OCI-LY1 (cell line): ENCODE measurements around the gene PPP1R7.

Experiments used
- H2AFZ ChIP-seq: fragments of 200-600 bp; sonication (generic), shearing (Covaris generic); 2 replicates; pipeline ENCODE4 v1.6.0; 2014; ENCODE audit warnings: antibody characterized with exemption, mild to moderate bottlenecking, low read length
- H3F3A ChIP-seq: fragments of 200-600 bp; sonication (generic), shearing (Covaris generic); 2 replicates; pipeline ENCODE4 v1.6.0; 2014; ENCODE audit warnings: mild to moderate bottlenecking, antibody characterized with exemption, low read length, moderate library complexity; ENCODE audit not compliant: insufficient read depth
- H3K27ac ChIP-seq: fragments of 200-600 bp; sonication (generic); 2 replicates; pipeline ENCODE4 v1.5.1; 2014; ENCODE audit warnings: low read length, mixed run types, mild to moderate bottlenecking, low read depth; ENCODE audit not compliant: poor library complexity, severe bottlenecking
- H3K27me3 ChIP-seq: fragments of 200-600 bp; sonication (generic); 2 replicates; pipeline ENCODE4 v1.6.0; 2014; ENCODE audit warnings: antibody characterized with exemption, mild to moderate bottlenecking, low read length, moderate library complexity; ENCODE audit not compliant: insufficient read depth
- H3K36me3 ChIP-seq: fragments of 200-600 bp; sonication (generic); 2 replicates; pipeline ENCODE4 v1.6.1; 2014; ENCODE audit warnings: mild to moderate bottlenecking, antibody characterized with exemption, low read length, moderate library complexity, mixed read lengths; ENCODE audit not compliant: insufficient read depth
- H3K4me1 ChIP-seq: fragments of 200-600 bp; sonication (generic); 2 replicates; pipeline ENCODE4 v1.5.1; 2014; ENCODE audit warnings: mild to moderate bottlenecking, low read length, moderate library complexity; ENCODE audit not compliant: insufficient read depth, severe bottlenecking
- H3K4me2 ChIP-seq: fragments of 200-600 bp; sonication (generic), shearing (Covaris generic); 2 replicates; pipeline ENCODE4 v1.6.1; 2014; ENCODE audit warnings: low read length
- H3K4me3 ChIP-seq: fragments of 200-600 bp; sonication (generic); 2 replicates; pipeline ENCODE4 v1.5.1; 2014; ENCODE audit warnings: low read length, low read depth, mild to moderate bottlenecking, mixed read lengths; ENCODE audit not compliant: poor library complexity, severe bottlenecking
- H3K79me2 ChIP-seq: fragments of 200-600 bp; shearing (Covaris generic); 2 replicates; pipeline ENCODE4 v1.6.1; 2016; ENCODE audit warnings: mixed run types, low read length, mixed read lengths; ENCODE audit not compliant: insufficient read depth
- H3K9ac ChIP-seq: fragments of 200-600 bp; sonication (generic), shearing (Covaris generic); 2 replicates; pipeline ENCODE4 v1.6.1; 2014; ENCODE audit warnings: mild to moderate bottlenecking, low read length, mixed read lengths
- H3K9me2 ChIP-seq: fragments of 200-600 bp; sonication (generic), shearing (Covaris generic); 2 replicates; pipeline ENCODE4 v1.6.1; 2014; ENCODE audit warnings: low read depth, mild to moderate bottlenecking, low read length, mixed read lengths
- H3K9me3 ChIP-seq: fragments of 200-600 bp; shearing (Covaris generic); 2 replicates; pipeline ENCODE4 v1.6.1; 2014; ENCODE audit warnings: low read length, mixed read lengths
- H4K20me1 ChIP-seq: fragments of 200-600 bp; sonication (generic), shearing (Covaris generic); 2 replicates; pipeline ENCODE4 v1.6.0; 2016; ENCODE audit warnings: mild to moderate bottlenecking, low read length; ENCODE audit not compliant: insufficient read depth
- EZH2 ChIP-seq: fragments of 200-600 bp; sonication (generic), shearing (Covaris generic); IDR thresholded peaks from 2 replicates; pipeline ENCODE4 v1.8.0; 2017; ENCODE audit warnings: borderline replicate concordance, mixed run types, mild to moderate bottlenecking, antibody characterized with exemption, low read length, moderate library complexity, mixed read lengths
- TF ChIP-seq, protein P1 (sequence below): fragments of 200-600 bp; sonication (generic), shearing (Covaris generic); IDR thresholded peaks from 2 replicates; pipeline ENCODE4 v1.5.1; 2017; ENCODE audit warnings: mild to moderate bottlenecking, antibody characterized with exemption, low read length, moderate library complexity, mixed read lengths

Gene PPP1R7

DNA sequence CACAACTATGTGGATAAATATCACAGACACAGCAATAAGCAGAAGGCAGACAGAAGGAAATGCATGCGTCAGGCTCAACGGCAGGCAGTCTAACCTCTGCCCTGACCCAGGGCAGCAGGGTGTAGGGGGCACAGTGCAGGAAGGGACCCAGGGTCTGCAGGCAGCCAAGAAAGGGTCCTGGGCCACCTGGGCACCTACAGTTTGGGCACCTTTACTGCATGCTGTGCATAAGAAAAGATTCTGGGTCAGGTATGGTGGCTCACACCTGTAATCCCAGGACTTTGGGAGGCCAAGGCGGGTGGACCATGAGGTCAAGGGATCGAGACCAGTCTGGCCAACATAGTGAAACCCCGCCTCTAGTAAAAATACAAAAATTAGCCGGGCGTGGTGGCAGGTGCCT, 18.7 kb upstream of the PPP1R7 start:
- H3K27ac ChIP-seq: no peak overlapping the region
- no peaks in the 10 kb centered on the region for H3K79me2 ChIP-seq
- no peak overlapping the region for H3K9ac ChIP-seq
- no peak overlapping the region for H2AFZ ChIP-seq
- TF ChIP-seq, protein P1, sequence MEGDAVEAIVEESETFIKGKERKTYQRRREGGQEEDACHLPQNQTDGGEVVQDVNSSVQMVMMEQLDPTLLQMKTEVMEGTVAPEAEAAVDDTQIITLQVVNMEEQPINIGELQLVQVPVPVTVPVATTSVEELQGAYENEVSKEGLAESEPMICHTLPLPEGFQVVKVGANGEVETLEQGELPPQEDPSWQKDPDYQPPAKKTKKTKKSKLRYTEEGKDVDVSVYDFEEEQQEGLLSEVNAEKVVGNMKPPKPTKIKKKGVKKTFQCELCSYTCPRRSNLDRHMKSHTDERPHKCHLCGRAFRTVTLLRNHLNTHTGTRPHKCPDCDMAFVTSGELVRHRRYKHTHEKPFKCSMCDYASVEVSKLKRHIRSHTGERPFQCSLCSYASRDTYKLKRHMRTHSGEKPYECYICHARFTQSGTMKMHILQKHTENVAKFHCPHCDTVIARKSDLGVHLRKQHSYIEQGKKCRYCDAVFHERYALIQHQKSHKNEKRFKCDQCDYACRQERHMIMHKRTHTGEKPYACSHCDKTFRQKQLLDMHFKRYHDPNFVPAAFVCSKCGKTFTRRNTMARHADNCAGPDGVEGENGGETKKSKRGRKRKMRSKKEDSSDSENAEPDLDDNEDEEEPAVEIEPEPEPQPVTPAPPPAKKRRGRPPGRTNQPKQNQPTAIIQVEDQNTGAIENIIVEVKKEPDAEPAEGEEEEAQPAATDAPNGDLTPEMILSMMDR: no peak
- no peak for TF ChIP-seq EZH2
- H3K27me3 ChIP-seq: no peaks in the 10 kb centered on the region
- H3F3A ChIP-seq: no peaks in the 10 kb centered on the region
- peaks cover 15% of the 10 kb centered on the region for H3K4me1 ChIP-seq
- H3K4me3 ChIP-seq: no peak overlapping the region
- H3K36me3 ChIP-seq: peaks cover 52% of the 10 kb centered on the region; the same call in 1 of the 2 replicates
- no peaks in the 10 kb centered on the region for H4K20me1 ChIP-seq
- H3K4me2 ChIP-seq: no peak overlapping the region
- no peaks in the 10 kb centered on the region for H3K9me3 ChIP-seq
- H3K9me2 ChIP-seq: no peaks in the 10 kb centered on the region

DNA sequence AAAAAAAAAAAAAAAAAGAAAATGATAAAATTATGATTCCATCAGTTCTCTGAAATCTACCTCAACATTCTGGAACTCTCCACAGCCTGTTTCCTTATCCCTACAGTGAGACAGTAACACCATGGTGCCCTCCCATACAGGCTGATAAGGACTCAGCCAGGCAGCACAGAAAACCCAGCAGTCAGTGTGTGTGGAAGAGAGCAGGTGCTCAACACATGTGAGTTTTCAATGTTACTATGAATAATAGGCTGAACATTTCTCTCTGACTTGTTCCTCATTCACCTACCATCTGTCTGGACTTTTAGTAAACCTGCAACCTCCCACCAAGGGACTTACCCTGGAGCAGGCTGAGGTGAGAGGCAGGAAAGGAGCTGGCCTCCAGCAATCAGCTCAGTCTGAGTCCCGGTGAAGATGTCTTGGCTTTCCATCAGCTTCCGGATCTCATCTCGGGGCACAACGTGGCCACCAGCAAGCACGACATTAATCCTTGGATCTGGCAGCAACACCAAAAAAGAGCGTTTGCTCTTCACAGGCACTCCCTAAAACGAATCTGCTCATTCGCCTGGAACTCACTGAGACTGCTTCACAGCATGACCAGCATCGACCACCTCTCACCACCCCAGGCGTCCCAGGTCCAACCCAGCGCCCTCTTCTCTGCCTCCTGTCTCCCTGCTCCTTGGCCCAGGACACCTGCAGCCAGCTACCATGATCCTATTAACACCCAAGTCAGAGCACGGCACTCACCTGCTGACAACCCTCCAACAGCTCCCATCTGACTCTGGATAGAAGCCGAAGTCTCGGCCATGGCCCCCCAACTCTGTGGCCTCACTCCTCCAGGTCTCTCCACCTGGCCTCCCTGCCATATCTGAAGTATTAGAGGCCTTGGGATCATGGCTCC, 17.5 kb upstream of the PPP1R7 start:
- TF ChIP-seq, protein P1: no peak
- no peak for TF ChIP-seq EZH2
- Histone ChIP-seq H3K36me3 (peaks cover 51% of the 10 kb centered on the region; the same call in 1 of the 2 replicates), H3K9me3 (no peaks in the 10 kb centered on the region), H3K27me3 (no peaks in the 10 kb centered on the region), H3K27ac (peak overlapping the region; percentile 43), H4K20me1 (no peaks in the 10 kb centered on the region), H3K4me2 (no peak overlapping the region), H3F3A (no peaks in the 10 kb centered on the region), H2AFZ (no peak overlapping the region), H3K9ac (no peak overlapping the region), H3K4me1 (peaks cover 7% of the 10 kb centered on the region), H3K79me2 (no peaks in the 10 kb centered on the region), H3K9me2 (no peaks in the 10 kb centered on the region), H3K4me3 (no peak overlapping the region)

DNA sequence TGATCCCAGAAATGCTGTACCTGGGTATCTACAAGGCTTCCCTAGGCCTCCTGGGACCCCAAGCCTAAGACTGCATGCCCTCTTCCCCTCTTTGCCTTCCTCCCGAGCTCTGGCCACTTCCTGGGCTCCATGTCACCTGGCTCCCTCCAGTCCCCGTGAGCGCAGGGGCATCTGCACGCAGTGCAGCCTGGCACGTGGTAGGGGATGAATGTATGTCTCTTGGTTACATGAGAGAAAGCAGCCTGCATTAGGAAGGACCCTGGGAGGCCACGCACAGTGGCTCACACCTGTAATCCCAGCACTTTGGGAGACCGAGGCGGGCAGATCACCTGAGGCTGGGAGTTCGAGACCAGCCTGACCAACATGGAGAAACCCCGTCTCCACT, 16.8 kb upstream of the PPP1R7 start:
- Histone ChIP-seq H4K20me1 (no peaks in the 10 kb centered on the region), H3K4me1 (peaks cover under 1% of the 10 kb centered on the region), H3K36me3 (peaks cover 57% of the 10 kb centered on the region), H3K27me3 (no peaks in the 10 kb centered on the region), H3K9me3 (no peaks in the 10 kb centered on the region), H3K9ac (no peak overlapping the region), H3K9me2 (no peaks in the 10 kb centered on the region), H3F3A (no peaks in the 10 kb centered on the region), H3K79me2 (no peaks in the 10 kb centered on the region), H3K4me3 (no peak overlapping the region), H2AFZ (no peak overlapping the region), H3K27ac (no peak overlapping the region), H3K4me2 (no peak overlapping the region)
- no peak for TF ChIP-seq EZH2
- TF ChIP-seq, protein P1: no peak
